IgD-negative memory B cell (primary cell): Measurements from ENCODE around the gene PC. TPM values are rescaled to one million over a fixed set of nuclear protein-coding genes. Genes with fewer than 3 reads are reported as not detected.
A peak's percentile ranks its signal among the peaks of the same experiment; 100 is the strongest.

Experiments used
- H3K27ac Mint-ChIP-seq, 3 donors: one replicate each; pipeline ENCODE4 v1.8.0; 2020 to 2022; ENCODE audit warnings: mild to moderate bottlenecking in 3 of 3, mixed read lengths in 3 of 3, moderate library complexity in 1 of 3
- H3K27me3 Mint-ChIP-seq: one replicate; pipeline ENCODE4 v1.8.0; 2021; ENCODE audit warnings: mixed read lengths
- H3K36me3 Mint-ChIP-seq: one replicate; pipeline ENCODE4 v1.8.0; 2020; ENCODE audit warnings: mild to moderate bottlenecking, mixed read lengths
- H3K4me1 Mint-ChIP-seq, 3 donors: one replicate each; pipeline ENCODE4 v1.8.0; 2020 to 2022; ENCODE audit warnings: mixed read lengths in 3 of 3, mild to moderate bottlenecking in 1 of 3
- H3K4me3 Mint-ChIP-seq, 4 donors: one replicate each; pipeline ENCODE4 v1.8.0; 2020 to 2022; ENCODE audit warnings: mild to moderate bottlenecking in 4 of 4, mixed read lengths in 4 of 4, moderate library complexity in 3 of 4
- H3K9me3 Mint-ChIP-seq, 3 donors: one replicate each; pipeline ENCODE4 v1.8.0; 2020 to 2021; ENCODE audit warnings: mixed read lengths in 3 of 3, mild to moderate bottlenecking in 1 of 3
- polyA plus RNA-seq: library from polyadenylated mRNA; unstranded; fragments of 300-500 nt; fragmentation: Illumina TruSeq; gene quantifications from one replicate; pipeline ENCODE4 v1.2.3, GENCODE V29; 2021

PC gene
- polyA plus RNA-seq, 1 donor from 2014 or later = 1.3 TPM

GRCh38 chr11:66951135-66951534, 7.0 kb downstream of the PC start:
- H3K9me3 Mint-ChIP-seq = no peaks in the 10 kb centered on the region
- no peaks in the 10 kb centered on the region for H3K36me3 Mint-ChIP-seq
- no peaks in the 10 kb centered on the region for H3K27me3 Mint-ChIP-seq
- no peak overlapping the region for H3K4me3 Mint-ChIP-seq
- no peak overlapping the region for H3K27ac Mint-ChIP-seq
- peaks cover 0 to 3% (median 0%) of the 10 kb centered on the region in 3 donors for H3K4me1 Mint-ChIP-seq

GRCh38 chr11:66950112-66950535, 8.1 kb downstream of the PC start:
- Mint-ChIP-seq H3K36me3 (no peaks in the 10 kb centered on the region), H3K4me3 (no peak overlapping the region), H3K4me1 (peaks cover 0 to 2% (median 0%) of the 10 kb centered on the region in 3 donors), H3K27me3 (no peaks in the 10 kb centered on the region), H3K27ac (no peak overlapping the region), H3K9me3 (no peaks in the 10 kb centered on the region)

GRCh38 chr11:66938582-66939135, 19.5 kb downstream of the PC start:
- H3K4me1 Mint-ChIP-seq = no peaks in the 10 kb centered on the region
- no peak overlapping the region for H3K4me3 Mint-ChIP-seq
- peaks cover 0 to 3% (median 0%) of the 10 kb centered on the region in 3 donors for H3K9me3 Mint-ChIP-seq
- peaks cover 2% of the 10 kb centered on the region for H3K36me3 Mint-ChIP-seq
- no peak overlapping the region for H3K27ac Mint-ChIP-seq
- peaks cover 5% of the 10 kb centered on the region for H3K27me3 Mint-ChIP-seq

GRCh38 chr11:66937193-66937733, 20.9 kb downstream of the PC start:
- Mint-ChIP-seq H3K36me3 (peaks cover 2% of the 10 kb centered on the region), H3K4me3 (no peak overlapping the region), H3K4me1 (no peaks in the 10 kb centered on the region), H3K9me3 (peaks cover 0 to 3% (median 0%) of the 10 kb centered on the region in 3 donors), H3K27me3 (peaks cover 8% of the 10 kb centered on the region), H3K27ac (no peak overlapping the region)

GRCh38 chr11:66936311-66936711, 21.9 kb downstream of the PC start:
- Mint-ChIP-seq H3K4me3 (no peak overlapping the region), H3K4me1 (peaks cover 0 to 1% (median 0%) of the 10 kb centered on the region in 3 donors), H3K27me3 (peaks cover 8% of the 10 kb centered on the region), H3K36me3 (peaks cover 2% of the 10 kb centered on the region), H3K9me3 (peaks cover 0 to 3% (median 0%) of the 10 kb centered on the region in 3 donors), H3K27ac (no peak overlapping the region)

- Mint-ChIP-seq H3K4me1 (peaks cover 0 to 1% (median 0%) of the 10 kb centered on the region in 3 donors), H3K9me3 (peaks cover 0 to 3% (median 0%) of the 10 kb centered on the region in 3 donors), H3K4me3 (no peak overlapping the region), H3K27me3 (peaks cover 10% of the 10 kb centered on the region), H3K36me3 (peaks cover 2% of the 10 kb centered on the region), H3K27ac (no peak overlapping the region)
Observed at GRCh38 chr11:66934950-66935779, 23.0 kb downstream of the PC start.

GRCh38 chr11:66933531-66933930, 24.7 kb downstream of the PC start:
- H3K4me3 Mint-ChIP-seq = no peak overlapping the region
- H3K4me1 Mint-ChIP-seq = peaks cover 0 to 1% (median 0%) of the 10 kb centered on the region in 3 donors
- no peak overlapping the region for H3K27ac Mint-ChIP-seq
- H3K36me3 Mint-ChIP-seq = no peaks in the 10 kb centered on the region
- H3K9me3 Mint-ChIP-seq = peaks cover 0 to 3% (median 0%) of the 10 kb centered on the region in 3 donors
- peaks cover 11% of the 10 kb centered on the region for H3K27me3 Mint-ChIP-seq

- Mint-ChIP-seq H3K27me3 (peaks cover 11% of the 10 kb centered on the region), H3K4me1 (peaks cover 0 to 1% (median 0%) of the 10 kb centered on the region in 3 donors), H3K9me3 (peaks cover 0 to 3% (median 0%) of the 10 kb centered on the region in 3 donors), H3K4me3 (no peak overlapping the region), H3K27ac (no peak overlapping the region), H3K36me3 (no peaks in the 10 kb centered on the region)
Observed at GRCh38 chr11:66932543-66932942, 25.6 kb downstream of the PC start.

- Mint-ChIP-seq H3K27me3 (peaks cover 11% of the 10 kb centered on the region), H3K36me3 (no peaks in the 10 kb centered on the region), H3K4me3 (no peak overlapping the region), H3K4me1 (peaks cover 0 to 1% (median 0%) of the 10 kb centered on the region in 3 donors), H3K27ac (no peak overlapping the region), H3K9me3 (peaks cover 0 to 2% (median 0%) of the 10 kb centered on the region in 3 donors)
Observed at GRCh38 chr11:66929753-66930152, 28.4 kb downstream of the PC start.

- Mint-ChIP-seq H3K4me1 (no peaks in the 10 kb centered on the region), H3K36me3 (no peaks in the 10 kb centered on the region), H3K9me3 (peaks cover 0 to 2% (median 0%) of the 10 kb centered on the region in 3 donors), H3K27ac (no peak overlapping the region), H3K27me3 (peaks cover 5% of the 10 kb centered on the region), H3K4me3 (no peak overlapping the region)
Observed at GRCh38 chr11:66924272-66924671, 33.9 kb downstream of the PC start.

- no peaks in the 10 kb centered on the region for H3K36me3 Mint-ChIP-seq
- H3K4me1 Mint-ChIP-seq = no peaks in the 10 kb centered on the region
- H3K27me3 Mint-ChIP-seq = peaks cover 4% of the 10 kb centered on the region
- peaks cover 0 to 2% (median 0%) of the 10 kb centered on the region in 3 donors for H3K9me3 Mint-ChIP-seq
- no peak overlapping the region for H3K4me3 Mint-ChIP-seq
- H3K27ac Mint-ChIP-seq = no peak overlapping the region
Observed at GRCh38 chr11:66922551-66922950, 35.6 kb downstream of the PC start.

- Mint-ChIP-seq H3K36me3 (no peaks in the 10 kb centered on the region), H3K27me3 (peaks cover 4% of the 10 kb centered on the region), H3K9me3 (no peaks in the 10 kb centered on the region), H3K4me1 (no peaks in the 10 kb centered on the region), H3K4me3 (no peak overlapping the region), H3K27ac (no peak overlapping the region)
Observed at GRCh38 chr11:66920978-66921784, 37.0 kb downstream of the PC start.

GRCh38 chr11:66919923-66920322, 38.3 kb downstream of the PC start:
- Mint-ChIP-seq H3K4me1 (no peaks in the 10 kb centered on the region), H3K27me3 (peaks cover 5% of the 10 kb centered on the region), H3K4me3 (no peak overlapping the region), H3K36me3 (no peaks in the 10 kb centered on the region), H3K27ac (no peak overlapping the region), H3K9me3 (no peaks in the 10 kb centered on the region)

GRCh38 chr11:66918741-66919140, 39.4 kb downstream of the PC start:
- no peak overlapping the region for H3K4me3 Mint-ChIP-seq
- no peaks in the 10 kb centered on the region for H3K9me3 Mint-ChIP-seq
- H3K4me1 Mint-ChIP-seq = no peaks in the 10 kb centered on the region
- H3K27me3 Mint-ChIP-seq = peaks cover 5% of the 10 kb centered on the region
- no peak overlapping the region for H3K27ac Mint-ChIP-seq
- H3K36me3 Mint-ChIP-seq = no peaks in the 10 kb centered on the region

GRCh38 chr11:66915866-66916265, 42.3 kb downstream of the PC start:
- peak overlapping the region in 1 of 3 donors; percentile 67 for H3K27ac Mint-ChIP-seq
- H3K9me3 Mint-ChIP-seq = no peaks in the 10 kb centered on the region
- H3K4me3 Mint-ChIP-seq = no peak overlapping the region
- H3K36me3 Mint-ChIP-seq = no peaks in the 10 kb centered on the region
- no peaks in the 10 kb centered on the region for H3K4me1 Mint-ChIP-seq
- H3K27me3 Mint-ChIP-seq = peaks cover 5% of the 10 kb centered on the region
